ENCODE data around the gene CCDC17. TPM values are rescaled to one million over a fixed set of nuclear protein-coding genes. Genes with fewer than 3 reads are reported as not detected.
"Not testable (repeated sequence)": the region's sequence is repeated elsewhere in the genome, so short reads cannot be mapped to it uniquely, and the experiment has no call there.

Gene CCDC17
- total RNA-seq, 1 donor from 2014 or later: 1.9 TPM

DNA sequence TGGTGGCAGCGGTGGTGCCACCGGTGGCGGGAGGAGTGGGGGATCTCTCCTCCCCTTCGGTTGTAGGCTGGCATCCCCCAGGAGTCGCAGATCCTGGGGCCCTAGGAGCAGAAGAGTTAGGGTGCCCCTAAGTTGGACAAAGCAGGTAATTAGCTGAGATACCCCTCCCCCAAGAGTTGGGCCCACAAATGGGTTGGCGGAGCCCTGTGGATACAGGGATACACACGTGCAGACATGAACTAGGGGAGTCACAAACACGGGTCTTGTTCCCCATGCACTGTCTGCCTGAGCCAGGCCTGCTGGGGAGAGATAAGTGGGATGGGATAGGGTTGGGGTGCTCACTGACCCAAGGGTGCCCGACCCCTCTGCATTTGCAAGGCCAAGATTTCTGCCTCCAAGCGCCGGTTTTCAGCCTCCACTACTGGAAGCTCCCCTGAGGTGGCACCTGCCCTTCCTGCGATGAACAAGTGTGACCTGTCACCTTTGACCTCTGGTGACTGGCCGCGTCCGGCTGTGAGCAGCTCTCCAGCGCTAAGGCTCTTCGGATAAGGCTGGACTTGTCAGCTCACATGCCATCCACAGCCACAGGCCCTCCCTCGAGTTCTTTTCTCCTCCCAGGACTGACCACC, 1.8 kb downstream of the CCDC17 start:
- peak; percentile 8 for DNase-seq (ENCODE audit: low spot score)

DNA sequence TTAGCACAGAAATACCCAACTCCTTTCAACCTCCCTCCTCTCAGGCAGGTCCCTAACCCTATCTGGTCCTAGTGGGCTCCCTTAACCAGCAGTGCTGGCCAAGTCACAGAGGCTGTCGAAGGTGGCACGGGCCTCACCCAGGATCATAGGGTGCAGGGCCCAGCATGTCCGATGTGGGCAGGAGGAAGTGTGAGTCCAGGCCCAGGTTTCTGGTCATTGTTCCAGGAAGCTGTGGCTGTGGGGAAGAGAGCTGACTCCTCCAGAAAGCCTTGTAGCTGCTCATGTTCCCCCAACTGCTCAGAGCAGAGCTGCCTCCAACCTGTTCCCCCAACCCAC, 2.4 kb downstream of the CCDC17 start:
- peak; percentile 31 for DNase-seq (ENCODE audit: low spot score)

DNA sequence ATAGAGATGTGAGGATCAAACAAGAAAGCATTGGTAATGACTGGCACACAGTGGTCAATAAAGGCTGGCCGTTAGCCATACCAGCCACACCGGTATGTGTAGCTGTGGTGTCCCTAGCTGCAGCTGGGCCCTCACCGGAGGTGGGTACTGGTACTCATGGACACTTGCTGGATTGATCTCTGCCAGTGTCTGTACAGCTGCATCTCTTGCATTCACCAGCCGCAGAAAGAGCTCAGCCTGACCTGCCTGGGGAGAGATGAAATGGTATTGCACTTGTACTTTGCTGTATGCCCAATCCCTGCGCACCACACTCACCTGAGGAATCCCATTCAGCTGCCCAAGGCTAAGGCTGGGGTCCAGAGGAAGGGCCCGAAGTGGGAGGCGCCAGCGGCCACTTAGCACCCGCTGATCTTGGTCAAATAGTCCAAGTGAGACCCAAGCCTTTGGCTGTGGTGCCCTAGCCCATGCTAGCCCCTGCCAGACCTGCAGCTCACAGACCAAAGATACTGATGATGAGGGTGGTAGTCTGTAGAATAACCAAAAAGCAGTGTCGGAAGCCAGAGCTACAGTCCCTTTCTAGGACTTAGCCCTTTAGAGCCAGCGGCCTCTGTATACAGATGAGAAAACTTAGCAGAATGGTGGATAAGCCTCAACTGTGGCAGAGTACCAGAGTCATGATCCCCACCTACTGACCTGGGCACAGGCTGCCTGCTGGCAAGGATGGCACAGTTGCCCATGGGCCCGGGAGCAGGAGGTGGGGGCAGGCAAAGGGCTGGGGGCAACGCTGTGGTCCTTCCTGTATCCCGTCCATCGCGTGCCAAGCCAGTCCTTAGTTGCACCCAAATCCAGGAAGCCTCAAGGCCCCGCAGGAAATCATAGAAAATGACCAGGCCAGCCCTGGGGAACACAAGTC, 3.0 kb downstream of the CCDC17 start:
- no peak for DNase-seq (ENCODE audit: low spot score)

DNA sequence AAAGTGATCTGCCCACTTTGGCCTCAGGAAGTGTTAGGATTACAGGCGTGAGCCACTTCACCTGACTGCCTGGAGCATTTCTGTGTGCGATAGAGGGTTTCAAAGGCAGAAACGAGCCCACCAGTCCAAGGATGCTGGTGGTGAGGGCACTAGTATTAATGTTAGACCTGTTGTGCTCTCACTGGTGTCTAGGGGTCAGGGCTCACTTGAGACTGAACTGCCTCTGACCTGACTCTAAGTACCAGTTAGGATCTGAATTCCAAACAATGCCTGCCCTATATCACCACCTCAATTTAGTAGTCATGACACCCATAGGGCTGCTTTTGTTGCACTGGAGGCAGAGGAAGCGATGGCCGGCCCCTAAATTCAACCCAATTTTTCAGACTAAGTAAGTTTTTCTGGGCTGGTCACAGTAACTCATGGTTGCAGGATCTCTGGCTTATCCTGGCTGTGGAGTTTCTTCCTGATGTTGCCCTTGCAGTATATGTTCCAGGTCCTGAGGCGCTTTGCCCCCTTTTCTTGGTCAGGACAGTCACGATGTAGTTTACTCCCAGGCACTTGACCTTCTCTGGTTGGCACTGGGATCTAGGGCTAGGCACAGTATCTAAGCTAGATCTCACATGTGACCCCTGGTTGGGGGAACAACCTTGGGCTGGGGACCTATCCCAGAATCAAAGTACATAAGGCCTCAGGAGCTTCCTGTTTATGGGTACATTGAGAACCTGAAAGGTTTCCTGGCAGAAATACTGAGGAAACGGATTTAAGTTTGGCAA, 4.5 kb downstream of the CCDC17 start:
- DNase-seq (ENCODE audit: low spot score): no peak

DNA sequence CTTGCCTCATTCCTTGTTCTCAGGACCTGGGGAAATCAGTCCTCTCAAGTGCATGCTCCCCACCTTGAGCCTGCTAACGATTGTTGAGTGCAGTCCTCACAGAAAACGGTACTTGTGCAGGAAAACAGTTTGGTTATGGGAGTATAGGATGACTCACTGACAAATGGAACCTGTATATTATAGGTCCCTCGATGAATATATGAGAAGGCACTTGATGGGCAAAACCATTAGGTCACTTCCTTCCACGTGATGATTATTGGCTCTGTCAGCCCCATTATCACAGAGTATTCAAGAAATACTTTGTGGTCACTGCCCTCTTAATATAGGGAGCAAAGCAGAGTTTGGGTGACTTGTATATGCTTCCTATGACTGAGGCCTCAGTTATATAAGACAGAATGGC, 6.2 kb downstream of the CCDC17 start:
- no peak for DNase-seq (ENCODE audit: low spot score)

DNA sequence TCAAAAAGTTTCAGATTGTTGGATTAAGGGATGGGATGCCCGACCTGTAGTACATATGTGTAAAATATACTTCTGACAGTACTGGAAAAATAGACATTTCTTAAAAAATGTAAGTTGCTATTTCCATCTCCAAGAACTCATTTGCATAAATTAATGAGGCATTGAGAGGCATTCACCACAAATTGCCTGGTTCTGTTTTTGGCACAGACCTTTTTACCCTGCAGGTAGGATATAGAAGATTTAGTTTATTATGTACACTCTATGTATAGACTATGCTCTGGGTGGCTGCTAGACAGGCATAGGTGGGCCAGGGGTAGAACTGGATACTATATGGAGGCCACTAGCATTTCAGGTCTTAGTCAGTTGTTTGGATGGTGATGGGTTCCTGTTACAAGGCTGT, 8.0 kb downstream of the CCDC17 start:
- DNase-seq (ENCODE audit: low spot score): no peak

DNA sequence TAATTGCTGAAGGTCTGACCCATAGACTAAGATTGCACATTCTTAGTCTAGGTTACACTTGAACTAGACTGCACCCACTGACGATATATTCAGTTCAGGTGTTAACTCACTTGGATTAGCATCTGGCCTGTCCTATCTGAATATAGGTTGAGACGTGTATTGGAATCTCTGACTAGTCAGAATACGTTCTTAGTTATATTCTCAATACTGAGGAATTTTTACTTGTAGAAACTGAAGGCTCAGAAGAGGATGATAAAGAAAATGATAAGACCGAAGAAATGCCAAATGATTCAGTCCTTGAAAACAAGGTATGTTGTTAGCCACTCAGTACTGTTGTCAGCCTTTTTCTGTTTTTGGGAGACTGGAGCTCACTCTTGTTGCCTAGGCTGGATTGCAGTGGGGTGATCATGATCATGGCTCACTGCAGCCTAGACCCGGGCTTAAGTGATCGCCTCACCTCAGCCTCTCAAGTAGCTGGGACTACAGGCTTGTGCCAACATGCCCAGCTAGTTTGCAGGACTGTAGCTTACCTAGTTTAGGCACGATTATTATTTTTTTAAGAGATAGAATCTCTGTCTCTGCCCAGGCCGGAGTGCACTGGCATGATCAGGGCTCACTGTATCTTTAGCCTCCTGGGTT, 10.8 kb downstream of the CCDC17 start:
- DNase-seq (ENCODE audit: low spot score): no peak

DNA sequence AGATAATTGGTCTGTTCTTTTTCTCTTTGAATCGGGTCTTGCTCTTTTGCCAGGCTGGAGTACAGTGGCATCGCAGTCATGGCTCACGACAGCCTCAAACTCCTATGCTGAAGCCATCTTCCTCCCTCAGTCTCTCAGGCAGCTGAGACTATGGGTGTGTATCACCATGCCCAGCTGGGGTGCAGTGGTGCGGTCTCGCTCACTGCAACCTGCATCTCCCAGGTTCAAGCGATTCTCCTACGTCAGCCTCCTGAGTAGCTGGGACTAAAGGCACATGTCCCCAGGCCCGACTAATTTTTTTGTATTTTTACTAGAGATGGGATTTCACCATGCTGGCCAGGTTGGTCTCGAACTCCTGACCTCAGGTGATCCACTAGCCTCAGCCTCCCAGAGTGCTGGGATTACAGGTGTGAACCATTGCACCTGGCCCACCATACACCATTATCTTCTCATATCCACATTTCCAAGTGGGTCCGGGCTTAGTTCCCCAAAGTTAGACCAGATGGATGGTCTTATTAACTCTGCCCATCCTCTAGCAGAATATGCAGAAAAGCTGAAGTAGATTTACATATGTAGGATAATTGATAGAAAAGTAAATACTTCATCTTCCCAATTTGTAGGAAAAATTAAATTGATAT, 13.1 kb downstream of the CCDC17 start:
- no peak for DNase-seq (ENCODE audit: low spot score)

DNA sequence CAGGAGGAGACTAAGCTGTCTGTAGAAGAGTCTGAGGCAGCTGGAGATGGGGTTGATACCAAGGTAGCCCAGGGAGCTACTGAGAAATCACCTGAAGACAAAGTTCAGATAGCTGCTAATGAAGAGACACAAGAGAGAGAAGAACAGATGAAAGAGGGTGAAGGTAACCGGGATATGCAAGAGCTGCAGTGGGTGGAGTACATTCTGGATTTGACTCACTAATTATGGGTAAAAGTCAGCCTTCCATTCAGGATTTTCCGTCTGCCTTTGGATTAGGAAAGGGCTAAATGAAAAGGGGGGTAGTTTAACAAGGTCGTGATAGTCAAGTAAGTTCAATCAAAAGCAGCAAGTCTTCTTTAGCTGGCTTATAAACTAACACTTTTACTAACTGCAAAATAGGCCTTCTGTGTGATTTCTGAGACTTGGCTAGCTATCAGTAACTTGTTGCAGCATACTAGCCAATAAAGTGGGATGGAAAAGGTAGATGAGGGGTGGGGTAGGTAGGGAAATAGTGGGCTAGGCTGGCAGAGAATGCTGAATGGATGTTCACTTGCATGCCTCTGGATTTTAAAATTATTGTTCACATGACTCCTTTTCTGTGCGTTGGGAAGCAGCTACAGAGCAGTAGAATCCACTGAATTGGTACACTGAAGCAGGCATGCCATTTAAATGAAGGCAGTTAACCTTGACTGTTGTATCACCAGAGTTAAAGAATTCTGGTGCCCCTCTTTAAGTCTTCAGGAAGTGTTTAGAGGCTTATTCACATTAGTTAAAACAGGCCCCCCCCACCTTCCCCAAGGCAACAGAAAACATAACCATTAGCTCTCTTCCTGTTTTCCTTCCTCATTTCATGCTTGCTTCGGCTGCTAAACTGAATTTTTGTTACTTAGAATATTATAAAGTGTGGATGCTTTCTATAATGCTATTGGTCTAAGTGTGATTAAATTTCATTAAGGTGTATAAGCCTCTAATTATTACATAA, 15.4 kb downstream of the CCDC17 start:
- peak; percentile 21 for DNase-seq (ENCODE audit: low spot score)

DNA sequence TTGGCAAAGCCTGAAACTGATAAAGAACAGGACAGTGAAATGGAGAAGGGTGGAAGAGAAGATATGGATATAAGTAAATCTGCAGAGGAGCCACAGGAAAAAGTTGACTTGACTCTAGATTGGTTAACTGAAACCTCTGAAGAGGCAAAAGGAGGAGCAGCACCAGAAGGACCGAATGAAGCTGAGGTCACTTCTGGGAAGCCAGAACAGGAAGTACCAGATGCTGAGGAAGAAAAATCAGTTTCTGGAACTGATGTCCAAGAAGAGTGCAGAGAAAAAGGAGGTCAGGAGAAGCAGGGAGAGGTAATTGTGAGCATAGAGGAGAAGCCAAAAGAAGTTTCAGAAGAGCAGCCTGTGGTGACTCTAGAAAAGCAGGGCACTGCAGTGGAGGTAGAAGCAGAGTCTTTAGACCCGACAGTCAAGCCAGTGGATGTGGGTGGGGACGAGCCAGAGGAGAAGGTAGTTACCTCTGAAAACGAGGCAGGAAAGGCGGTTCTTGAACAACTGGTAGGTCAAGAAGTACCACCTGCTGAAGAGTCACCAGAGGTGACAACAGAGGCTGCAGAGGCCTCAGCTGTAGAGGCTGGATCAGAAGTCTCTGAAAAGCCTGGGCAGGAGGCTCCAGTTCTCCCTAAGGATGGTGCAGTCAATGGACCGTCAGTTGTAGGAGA, 16.3 kb downstream of the CCDC17 start:
- DNase-seq (ENCODE audit: low spot score): peak; percentile 13

DNA sequence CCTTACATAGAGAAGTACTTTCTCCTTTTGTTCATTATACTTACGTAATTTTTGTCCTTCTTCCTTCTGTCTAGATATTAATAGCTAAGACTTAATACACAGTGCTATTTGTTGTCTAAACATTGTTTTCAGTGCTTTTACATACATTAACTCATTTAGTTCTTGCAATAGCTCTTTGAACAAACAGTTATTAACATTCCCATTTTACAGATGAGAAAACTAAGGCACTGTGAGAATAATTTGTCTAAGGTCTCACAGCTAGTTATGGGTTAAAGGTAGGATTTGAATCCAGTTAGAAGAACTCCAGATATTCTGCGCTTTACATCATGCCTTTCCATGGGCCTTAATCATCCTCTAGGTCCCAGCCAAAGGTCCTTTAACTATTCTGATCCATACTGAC, 19.6 kb downstream of the CCDC17 start:
- no peak for DNase-seq (ENCODE audit: low spot score)

DNA sequence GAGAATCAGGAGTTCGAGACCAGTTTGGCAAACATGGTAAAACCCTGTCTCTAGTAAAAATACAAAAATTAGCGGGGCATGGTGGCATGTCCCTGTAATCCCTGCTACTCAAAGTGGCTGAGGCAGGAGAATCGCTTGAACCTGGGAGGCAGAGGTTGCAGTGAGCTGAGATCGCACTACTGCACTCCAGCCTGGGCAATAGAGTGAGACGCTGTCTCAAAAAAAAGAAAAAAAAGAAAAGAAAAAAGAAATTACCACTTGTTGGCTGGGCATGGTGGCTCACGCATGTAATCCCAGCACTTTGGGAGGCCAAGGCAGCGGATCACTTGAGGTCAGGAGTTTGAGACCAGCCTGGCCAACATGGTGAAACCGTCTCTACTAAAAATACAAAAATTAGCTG, 27.1 kb downstream of the CCDC17 start:
- DNase-seq (ENCODE audit: low spot score): not testable (repeated sequence)

DNA sequence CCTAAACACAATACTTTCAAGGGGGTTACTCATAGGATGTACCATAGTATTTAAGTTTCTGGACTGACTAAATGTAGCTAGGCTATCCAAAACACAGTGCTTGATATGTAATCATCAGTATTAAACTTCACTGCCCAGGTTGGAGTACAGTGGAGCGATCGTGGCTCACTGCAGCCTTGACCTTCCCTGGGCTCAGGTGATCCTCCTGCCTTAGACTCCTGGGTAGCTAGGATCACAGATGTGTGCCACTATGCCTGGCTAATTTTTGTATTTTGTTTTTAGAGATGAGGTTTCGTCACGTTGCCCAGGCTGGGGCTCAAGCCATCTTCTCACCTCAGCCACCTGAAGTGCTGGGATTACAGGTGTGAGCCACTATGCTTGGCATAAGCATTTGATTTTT, 29.4 kb downstream of the CCDC17 start:
- DNase-seq (ENCODE audit: low spot score): no peak

DNA sequence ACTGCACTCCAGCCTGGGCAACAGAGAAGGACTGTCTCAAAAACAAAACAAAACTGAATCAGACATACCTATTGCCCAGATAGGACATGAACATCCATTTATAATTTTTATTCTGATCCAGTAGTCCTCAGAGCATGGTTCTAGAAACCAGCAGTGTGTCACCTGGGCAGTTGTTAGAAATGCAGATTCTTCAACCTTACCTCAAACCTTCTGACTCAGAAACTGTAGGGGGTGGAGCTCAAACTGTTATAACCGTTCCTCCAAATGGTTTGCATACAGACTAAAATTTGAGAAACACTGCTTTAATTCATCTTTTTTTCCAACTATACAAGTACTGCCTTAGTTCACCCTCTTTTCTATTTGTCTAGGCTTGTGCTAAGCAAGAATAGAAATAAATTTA, 34.0 kb downstream of the CCDC17 start:
- DNase-seq (ENCODE audit: low spot score): no peak

DNA sequence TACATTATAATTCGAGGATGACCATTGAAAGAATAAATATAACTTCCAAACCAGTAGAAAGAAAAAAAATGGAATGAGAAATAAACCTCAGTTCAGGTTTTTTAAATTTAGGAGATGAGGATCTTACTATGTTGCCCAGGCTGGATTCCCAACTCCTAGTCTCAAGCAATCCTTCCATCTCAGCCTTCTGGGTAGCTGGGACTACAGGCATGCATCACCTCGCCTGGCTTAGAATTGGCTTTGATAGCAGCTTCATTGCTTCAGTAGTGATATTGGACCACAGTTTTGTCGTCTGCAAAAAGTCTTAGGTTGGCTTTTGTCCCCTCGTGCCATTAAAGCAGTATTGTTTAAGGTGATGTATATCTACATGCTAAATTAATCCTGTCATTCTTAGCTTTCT, 37.1 kb downstream of the CCDC17 start:
- no peak for DNase-seq (ENCODE audit: low spot score)

DNA sequence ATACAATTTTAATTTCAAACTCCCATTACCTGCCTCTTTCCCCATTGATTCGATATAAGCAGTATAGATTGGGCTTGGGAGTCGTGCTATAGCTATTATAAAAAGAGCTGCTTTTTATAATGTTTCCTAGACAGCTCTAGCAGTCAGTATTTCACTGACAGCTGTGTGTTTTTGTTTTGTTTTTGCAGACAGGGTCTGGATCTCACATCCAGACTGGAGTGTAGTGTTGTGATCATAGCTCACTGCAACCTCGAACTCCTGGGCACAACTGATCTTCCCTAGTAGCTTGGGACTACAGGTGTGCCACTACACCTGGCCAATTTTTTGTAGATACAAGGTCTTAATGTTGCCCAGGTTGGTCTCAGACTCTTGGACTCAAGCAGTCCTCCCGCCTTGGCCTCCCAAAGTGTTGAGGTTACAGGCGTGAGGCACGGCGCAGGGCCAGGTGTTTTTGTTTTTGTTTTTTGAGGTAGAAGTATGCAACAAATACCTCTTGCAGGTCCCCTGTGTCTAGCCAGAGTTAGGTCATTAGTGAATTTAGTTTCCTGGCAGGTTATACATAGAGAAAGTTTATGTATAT, 38.3 kb downstream of the CCDC17 start:
- no peak for DNase-seq (ENCODE audit: low spot score)

DNA sequence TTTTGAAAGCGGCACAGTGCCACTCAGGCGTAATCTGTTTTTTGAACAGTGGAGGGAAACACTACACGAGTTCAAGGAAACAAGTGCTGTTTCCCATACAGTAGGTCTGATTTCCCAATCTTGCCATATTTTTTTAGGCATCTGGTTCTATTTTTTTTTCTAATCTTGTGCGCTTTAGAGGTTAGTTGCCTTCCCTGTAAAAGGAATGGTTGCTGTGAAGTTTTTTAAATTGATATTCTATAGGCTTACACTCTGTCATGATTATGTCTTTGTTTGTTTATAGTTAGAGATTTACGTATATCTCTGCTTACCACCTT, 38.8 kb downstream of the CCDC17 start:
- no peak for DNase-seq (ENCODE audit: low spot score)

DNA sequence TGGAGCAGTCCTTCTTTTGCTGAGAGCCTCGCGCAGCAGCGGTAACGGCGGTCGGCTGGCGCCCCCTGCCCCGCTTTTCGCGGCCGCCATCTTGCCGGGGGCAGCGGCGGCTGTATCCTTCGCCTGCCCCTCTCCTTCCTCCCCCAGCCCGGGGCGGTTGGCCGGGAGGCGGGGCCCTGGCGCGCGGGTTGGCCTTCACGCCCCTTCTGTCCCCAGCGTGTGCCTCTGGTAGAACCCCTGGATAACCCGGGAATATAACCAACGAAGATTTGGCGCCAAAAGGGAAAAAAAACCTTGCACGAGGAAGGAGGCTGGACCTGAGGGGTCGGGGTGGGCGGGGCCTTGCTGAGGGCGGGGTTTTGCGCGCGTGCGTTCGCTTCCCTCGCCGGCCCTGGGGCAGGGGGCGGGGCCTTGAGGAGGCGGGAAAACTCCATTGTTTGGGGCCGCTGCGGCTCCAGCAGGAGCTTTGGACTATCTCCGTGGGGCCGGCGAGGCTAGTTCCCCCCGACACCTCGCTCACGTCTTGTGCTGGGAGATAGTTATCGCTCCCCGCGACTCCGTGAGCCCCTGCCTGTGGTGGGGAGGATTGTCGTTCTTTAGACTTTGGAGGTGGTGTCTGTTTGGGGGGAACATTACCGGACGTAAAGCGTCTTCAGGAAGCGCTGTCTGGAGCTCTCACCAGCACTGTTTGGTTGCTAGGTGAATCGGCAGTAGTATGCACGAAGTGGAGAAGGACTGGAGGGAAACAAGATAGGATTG, 39.3 kb downstream of the CCDC17 start:
- peak; percentile 94 for DNase-seq (ENCODE audit: low spot score)

All from umbilical cord (tissue), 2 donors.